H9 (cell line): ENCODE results near the gene TSPO2. TPM values are rescaled to one million over a fixed set of nuclear protein-coding genes. Genes with fewer than 3 reads are reported as not detected.

Experiments used
- DNase-seq: peaks from one replicate; pipeline ENCODE4 v3.0.0-alpha.2; 2017
- H2AFZ ChIP-seq: one replicate; pipeline ENCODE4 v1.6.1; 2013; ENCODE audit warnings: mild to moderate bottlenecking, low read length, control low read depth, moderate library complexity
- H2AK5ac ChIP-seq: 2 replicates; pipeline ENCODE4 v1.6.1; 2013; ENCODE audit warnings: low read length, control low read depth, mixed read lengths; ENCODE audit not compliant: insufficient read length
- H2BK120ac ChIP-seq: one replicate; pipeline ENCODE4 v1.6.1; 2013; ENCODE audit warnings: low read depth, mild to moderate bottlenecking, low read length, control low read depth, inconsistent platforms; ENCODE audit not compliant: poor library complexity, severe bottlenecking
- H2BK12ac ChIP-seq: 2 replicates; pipeline ENCODE4 v1.6.1; 2013; ENCODE audit warnings: low read length, control low read depth, mixed read lengths, low read depth; ENCODE audit not compliant: insufficient read length
- H2BK15ac ChIP-seq: 2 replicates; pipeline ENCODE4 v1.6.1; 2013; ENCODE audit warnings: low read depth, low read length, control low read depth
- H2BK20ac ChIP-seq: one replicate; pipeline ENCODE4 v1.6.1; 2013; ENCODE audit warnings: low read depth, mild to moderate bottlenecking, low read length, control low read depth, inconsistent platforms; ENCODE audit not compliant: poor library complexity, severe bottlenecking
- H2BK5ac ChIP-seq: 2 replicates; pipeline ENCODE4 v1.6.1; 2013; ENCODE audit warnings: low read length, control low read depth, mixed read lengths; ENCODE audit not compliant: insufficient read length
- H3K14ac ChIP-seq: 2 replicates; pipeline ENCODE4 v1.6.1; 2013; ENCODE audit warnings: low read length, control low read depth; ENCODE audit not compliant: insufficient read depth
- H3K18ac ChIP-seq: 2 replicates; pipeline ENCODE4 v1.6.1; 2013; ENCODE audit warnings: low read depth, mild to moderate bottlenecking, mixed read lengths, low read length, control low read depth; ENCODE audit not compliant: insufficient read length
- H3K23ac ChIP-seq: 2 replicates; pipeline ENCODE4 v1.6.1; 2013; ENCODE audit warnings: low read length, control low read depth, mixed read lengths, low read depth; ENCODE audit not compliant: insufficient read length
- H3K23me2 ChIP-seq: 2 replicates; pipeline ENCODE4 v1.6.1; 2013; ENCODE audit warnings: low read depth, mild to moderate bottlenecking, mixed read lengths, low read length, control low read depth; ENCODE audit not compliant: insufficient read length, poor library complexity, severe bottlenecking
- H3K27ac ChIP-seq: 2 replicates; pipeline ENCODE4 v1.5.1; 2013; ENCODE audit warnings: low read length, control low read depth, mixed read lengths, low read depth; ENCODE audit not compliant: insufficient read length
- H3K27me3 ChIP-seq: 2 replicates; pipeline ENCODE4 v1.6.1; 2013; ENCODE audit warnings: low read length, control low read depth, inconsistent platforms; ENCODE audit not compliant: insufficient read depth
- H3K4ac ChIP-seq: 2 replicates; pipeline ENCODE4 v1.6.1; 2013; ENCODE audit warnings: low read depth, mild to moderate bottlenecking, control low read depth, inconsistent platforms, low read length, moderate library complexity
- H3K4me1 ChIP-seq: 2 replicates; pipeline ENCODE4 v1.6.1; 2013; ENCODE audit warnings: low read length, control low read depth, inconsistent platforms; ENCODE audit not compliant: insufficient read depth
- H3K4me2 ChIP-seq: 2 replicates; pipeline ENCODE4 v1.6.1; 2013; ENCODE audit warnings: low read length, control low read depth, mixed read lengths; ENCODE audit not compliant: insufficient read length, insufficient read depth
- H3K56ac ChIP-seq: 2 replicates; pipeline ENCODE4 v1.6.1; 2013; ENCODE audit warnings: low read depth, mild to moderate bottlenecking, mixed read lengths, low read length, control low read depth; ENCODE audit not compliant: insufficient read length
- H3K79me1 ChIP-seq: 2 replicates; pipeline ENCODE4 v1.6.1; 2013; ENCODE audit warnings: low read depth, mild to moderate bottlenecking, moderate library complexity, low read length, control low read depth, inconsistent platforms; ENCODE audit not compliant: insufficient read depth, poor library complexity, severe bottlenecking
- H3K79me2 ChIP-seq: 2 replicates; pipeline ENCODE4 v1.6.1; 2013; ENCODE audit warnings: low read length, control low read depth, inconsistent platforms; ENCODE audit not compliant: insufficient read depth
- H3K9ac ChIP-seq: 2 replicates; pipeline ENCODE4 v1.6.1; 2013; ENCODE audit warnings: low read length, control low read depth, mixed read lengths; ENCODE audit not compliant: insufficient read length; ENCODE audit errors: extremely low read depth
- H3K9me3 ChIP-seq: one replicate; pipeline ENCODE4 v1.6.1; 2013; ENCODE audit warnings: low read depth, low read length, inconsistent platforms; ENCODE audit not compliant: control insufficient read depth
- H3T11ph ChIP-seq: one replicate; pipeline ENCODE4 v1.6.1; 2013; ENCODE audit warnings: mild to moderate bottlenecking, low read length, control low read depth, inconsistent platforms
- H4K20me1 ChIP-seq: one replicate; pipeline ENCODE4 v1.6.1; 2013; ENCODE audit not compliant: control insufficient read depth, insufficient read length, insufficient read depth
- H4K5ac ChIP-seq: 2 replicates; pipeline ENCODE4 v1.6.1; 2013; ENCODE audit warnings: low read depth, mild to moderate bottlenecking, mixed read lengths, low read length, control low read depth; ENCODE audit not compliant: insufficient read length
- H4K8ac ChIP-seq: replicated peaks from 2 replicates; pipeline ENCODE4 v1.6.1; 2013; ENCODE audit warnings: low read length, control low read depth, mixed read lengths, low read depth; ENCODE audit not compliant: insufficient read length
- H4K91ac ChIP-seq: 2 replicates; pipeline ENCODE4 v1.6.1; 2013; ENCODE audit warnings: low read depth, mild to moderate bottlenecking, moderate library complexity, mixed read lengths, low read length, control low read depth; ENCODE audit not compliant: insufficient read length
- H3K27ac Mint-ChIP-seq, 3 experiments: 2 replicates in 2 of 3; 3 replicates in 1 of 3; pipeline ENCODE4 v1.8.0; 2020 to 2021; ENCODE audit warnings: mixed read lengths in 3 of 3, mild to moderate bottlenecking in 1 of 3, moderate library complexity in 1 of 3
- H3K27me3 Mint-ChIP-seq: 2 replicates; pipeline ENCODE4 v1.8.0; 2021; ENCODE audit warnings: low read depth, mild to moderate bottlenecking, moderate library complexity, mixed read lengths
- H3K36me3 Mint-ChIP-seq, 3 experiments: 2 replicates in 2 of 3; 3 replicates in 1 of 3; pipeline ENCODE4 v1.8.0; 2020 to 2021; ENCODE audit warnings: low read depth in 3 of 3, mixed read lengths in 3 of 3; ENCODE audit not compliant: insufficient read depth in 1 of 3
- H3K4me1 Mint-ChIP-seq, 2 experiments: 2 replicates each; pipeline ENCODE4 v1.8.0; 2020; ENCODE audit warnings: mixed read lengths in 2 of 2
- H3K4me3 Mint-ChIP-seq, 2 experiments: 2 replicates in 1 of 2; 3 replicates in 1 of 2; pipeline ENCODE4 v1.8.0; 2020 to 2021; ENCODE audit warnings: mild to moderate bottlenecking in 2 of 2, mixed read lengths in 2 of 2, moderate library complexity in 1 of 2
- H3K9me3 Mint-ChIP-seq, 2 experiments: 2 replicates in 1 of 2; 3 replicates in 1 of 2; pipeline ENCODE4 v1.8.0; 2020; ENCODE audit warnings: mild to moderate bottlenecking in 2 of 2, mixed read lengths in 2 of 2, moderate library complexity in 1 of 2
- WGBS: extraction: QIAGEN DNeasy Blood & Tissue Kit; methylation state at CpG from one replicate; pipeline ENCODE4 v1.1.7; 2013; ENCODE audit warnings: missing lambda C conversion rate, low lambda C conversion rate, mixed read lengths; ENCODE audit not compliant: insufficient read length; ENCODE audit errors: extremely low coverage; 5-methylcytosine and 5-hydroxymethylcytosine counted together
- total RNA-seq: library from RNA; stranded (reverse); gene quantifications from 2 replicates; pipeline ENCODE4 v1.2.1, GENCODE V29; 2021
- TF ChIP-seq, protein P1 (sequence below): fragments of 200-600 bp; sonication (generic); conservative IDR thresholded peaks from 3 replicates; pipeline ENCODE4 v1.8.0; 2021; ENCODE audit warnings: antibody characterized with exemption, mild to moderate bottlenecking

The TSPO2 gene
- total RNA-seq, 1 experiment from 2014 or later: not detected

DNA sequence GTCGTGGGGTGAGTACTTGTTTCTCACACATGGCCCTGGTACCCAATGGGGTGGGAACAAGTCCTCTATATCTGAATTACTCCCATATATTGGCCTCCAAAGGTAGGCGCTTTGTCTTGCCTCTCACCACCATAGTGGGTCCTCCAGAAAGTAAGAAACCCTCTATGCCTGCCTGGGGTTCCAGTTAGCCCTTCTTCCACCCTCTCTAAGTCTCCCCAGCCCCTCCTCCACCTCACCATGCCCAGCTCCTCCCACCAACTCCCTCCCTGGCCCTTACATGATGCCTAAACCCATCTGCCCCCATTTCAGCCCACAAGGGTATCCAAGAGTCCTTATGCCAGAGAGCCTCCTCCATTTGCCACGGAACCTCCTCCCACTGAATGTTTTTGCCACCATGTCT is 884 bp downstream of the TSPO2 start:
- no peaks in the 10 kb centered on the region for H4K20me1 ChIP-seq
- no peak overlapping the region for H2BK120ac ChIP-seq
- no peak overlapping the region for H3K9ac ChIP-seq
- H2AFZ ChIP-seq: no peak overlapping the region
- H3K4me2 ChIP-seq: no peak overlapping the region
- no peak overlapping the region for H2BK20ac ChIP-seq
- Mint-ChIP-seq H3K27me3 (no peaks in the 10 kb centered on the region; the same call in 1 of the 2 replicates), H3K4me1 (peaks cover 8 to 17% of the 10 kb centered on the region in 2 experiments), H3K9me3 (no peaks in the 10 kb centered on the region; a peak in 1 of 5 replicates), H3K36me3 (no peaks in the 10 kb centered on the region; a peak in 1 of 7 replicates), H3K4me3 (no peak overlapping the region), H3K27ac (no peak overlapping the region)
- H3K23ac ChIP-seq: no peak overlapping the region
- no peak overlapping the region for H3K18ac ChIP-seq
- H2BK5ac ChIP-seq: no peak overlapping the region
- H2AK5ac ChIP-seq: no peak overlapping the region
- H3K4me1 ChIP-seq: no peaks in the 10 kb centered on the region
- H3K79me2 ChIP-seq: no peaks in the 10 kb centered on the region
- TF ChIP-seq, protein P1, sequence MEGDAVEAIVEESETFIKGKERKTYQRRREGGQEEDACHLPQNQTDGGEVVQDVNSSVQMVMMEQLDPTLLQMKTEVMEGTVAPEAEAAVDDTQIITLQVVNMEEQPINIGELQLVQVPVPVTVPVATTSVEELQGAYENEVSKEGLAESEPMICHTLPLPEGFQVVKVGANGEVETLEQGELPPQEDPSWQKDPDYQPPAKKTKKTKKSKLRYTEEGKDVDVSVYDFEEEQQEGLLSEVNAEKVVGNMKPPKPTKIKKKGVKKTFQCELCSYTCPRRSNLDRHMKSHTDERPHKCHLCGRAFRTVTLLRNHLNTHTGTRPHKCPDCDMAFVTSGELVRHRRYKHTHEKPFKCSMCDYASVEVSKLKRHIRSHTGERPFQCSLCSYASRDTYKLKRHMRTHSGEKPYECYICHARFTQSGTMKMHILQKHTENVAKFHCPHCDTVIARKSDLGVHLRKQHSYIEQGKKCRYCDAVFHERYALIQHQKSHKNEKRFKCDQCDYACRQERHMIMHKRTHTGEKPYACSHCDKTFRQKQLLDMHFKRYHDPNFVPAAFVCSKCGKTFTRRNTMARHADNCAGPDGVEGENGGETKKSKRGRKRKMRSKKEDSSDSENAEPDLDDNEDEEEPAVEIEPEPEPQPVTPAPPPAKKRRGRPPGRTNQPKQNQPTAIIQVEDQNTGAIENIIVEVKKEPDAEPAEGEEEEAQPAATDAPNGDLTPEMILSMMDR: no peak
- H4K91ac ChIP-seq: no peak overlapping the region
- H3K23me2 ChIP-seq: no peaks in the 10 kb centered on the region
- no peak overlapping the region for H4K5ac ChIP-seq
- H3K56ac ChIP-seq: no peak overlapping the region
- H3K79me1 ChIP-seq: no peaks in the 10 kb centered on the region
- no peak overlapping the region for H2BK15ac ChIP-seq
- H3K27ac ChIP-seq: no peak overlapping the region
- no peak overlapping the region for H4K8ac ChIP-seq
- no peaks in the 10 kb centered on the region for H3K27me3 ChIP-seq
- no peak for DNase-seq
- H3K4ac ChIP-seq: no peak overlapping the region
- H3K14ac ChIP-seq: no peak overlapping the region
- no peaks in the 10 kb centered on the region for H3K9me3 ChIP-seq
- no peak overlapping the region for H3T11ph ChIP-seq
- WGBS: no CpG with 5 or more reads among the region's 3 CpGs
- H2BK12ac ChIP-seq: no peak overlapping the region
